ENCODE measurements around the gene ITPK1.

Gene ITPK1

GRCh38 chr14:92952481-92953298, 163.0 kb downstream of the ITPK1 start:
- H3K27me3 ChIP-seq (ENCODE audit: control insufficient read depth in 1 of 2, insufficient read depth in 2 of 2, low read length in 2 of 2): no peaks in the 10 kb centered on the region
- H3K9me3 ChIP-seq (ENCODE audit: low read length): no peaks in the 10 kb centered on the region
- H3K27ac ChIP-seq (ENCODE audit: low read depth, low read length): no peak overlapping the region
- no peak overlapping the region for H3K4me3 ChIP-seq (ENCODE audit: low read depth in 1 of 2, low read length in 2 of 2)
- peaks cover 52% of the 10 kb centered on the region for H3K36me3 ChIP-seq (ENCODE audit: insufficient read depth, low read length)
- peaks cover 15% of the 10 kb centered on the region for H3K4me1 ChIP-seq (ENCODE audit: insufficient read depth, low read length)
- no peak overlapping the region for H3K9ac ChIP-seq (ENCODE audit: low read length)

DNA sequence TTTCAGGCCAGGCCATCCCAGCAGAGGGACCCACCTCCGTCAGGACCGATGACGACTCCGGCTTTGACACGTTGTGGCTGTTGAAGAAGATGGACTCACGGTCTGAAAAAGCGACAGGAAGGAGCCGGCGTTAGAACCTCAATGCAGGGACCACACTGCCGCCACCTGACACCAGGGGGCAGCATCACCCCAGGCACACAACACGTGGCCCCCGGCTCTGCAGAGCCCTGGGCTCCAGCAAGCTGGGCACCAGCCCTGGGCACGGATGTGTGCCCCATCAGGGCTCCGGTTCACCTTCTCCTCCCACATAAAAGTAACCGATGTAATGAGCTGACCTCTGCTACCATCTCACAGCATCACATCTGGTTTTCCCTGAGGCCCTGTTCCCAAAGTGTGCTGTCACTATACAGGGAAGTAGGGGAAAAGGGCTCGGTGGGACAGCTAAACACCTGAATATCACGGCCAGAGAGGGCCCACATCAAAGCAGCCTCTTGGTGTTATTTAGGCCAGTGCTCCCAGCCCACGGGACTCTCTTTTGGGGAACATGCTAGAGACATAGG, 163.7 kb downstream of the ITPK1 start:
- no peak overlapping the region for H3K27ac ChIP-seq (ENCODE audit: low read depth, low read length)
- peaks cover 46% of the 10 kb centered on the region for H3K36me3 ChIP-seq (ENCODE audit: insufficient read depth, low read length)
- no peak overlapping the region for H3K9ac ChIP-seq (ENCODE audit: low read length)

GRCh38 chr14:92951261-92951660, 164.5 kb downstream of the ITPK1 start:
- Histone ChIP-seq H3K4me3 (ENCODE audit: low read depth in 1 of 2, low read length in 2 of 2) (no peak overlapping the region), H3K4me1 (ENCODE audit: insufficient read depth, low read length) (peaks cover 15% of the 10 kb centered on the region), H3K9ac (ENCODE audit: low read length) (no peak overlapping the region), H3K27me3 (ENCODE audit: control insufficient read depth in 1 of 2, insufficient read depth in 2 of 2, low read length in 2 of 2) (no peaks in the 10 kb centered on the region), H3K27ac (ENCODE audit: low read depth, low read length) (no peak overlapping the region), H3K9me3 (ENCODE audit: low read length) (no peaks in the 10 kb centered on the region), H3K36me3 (ENCODE audit: insufficient read depth, low read length) (peaks cover 40% of the 10 kb centered on the region)

More for the DNA sequence above, 163.7 kb downstream of the ITPK1 start:
- Histone ChIP-seq H3K27me3 (ENCODE audit: control insufficient read depth in 1 of 2, insufficient read depth in 2 of 2, low read length in 2 of 2) (no peaks in the 10 kb centered on the region), H3K4me3 (ENCODE audit: low read depth in 1 of 2, low read length in 2 of 2) (no peak overlapping the region), H3K4me1 (ENCODE audit: insufficient read depth, low read length) (peaks cover 15% of the 10 kb centered on the region), H3K9me3 (ENCODE audit: low read length) (no peaks in the 10 kb centered on the region)

- Histone ChIP-seq H3K4me3 (ENCODE audit: low read depth in 1 of 2, low read length in 2 of 2) (no peak overlapping the region), H3K27ac (ENCODE audit: low read depth, low read length) (no peak overlapping the region), H3K9ac (ENCODE audit: low read length) (no peak overlapping the region), H3K4me1 (ENCODE audit: insufficient read depth, low read length) (peaks cover 15% of the 10 kb centered on the region), H3K27me3 (ENCODE audit: control insufficient read depth in 1 of 2, insufficient read depth in 2 of 2, low read length in 2 of 2) (no peaks in the 10 kb centered on the region), H3K9me3 (ENCODE audit: low read length) (no peaks in the 10 kb centered on the region), H3K36me3 (ENCODE audit: insufficient read depth, low read length) (peaks cover 41% of the 10 kb centered on the region)
Observed at GRCh38 chr14:92950773-92951172, 165.0 kb downstream of the ITPK1 start.

- Histone ChIP-seq H3K27me3 (ENCODE audit: control insufficient read depth in 1 of 2, insufficient read depth in 2 of 2, low read length in 2 of 2) (no peaks in the 10 kb centered on the region), H3K36me3 (ENCODE audit: insufficient read depth, low read length) (peaks cover 41% of the 10 kb centered on the region), H3K9me3 (ENCODE audit: low read length) (no peaks in the 10 kb centered on the region), H3K4me3 (ENCODE audit: low read depth in 1 of 2, low read length in 2 of 2) (no peak overlapping the region), H3K4me1 (ENCODE audit: insufficient read depth, low read length) (peaks cover 15% of the 10 kb centered on the region), H3K9ac (ENCODE audit: low read length) (no peak overlapping the region), H3K27ac (ENCODE audit: low read depth, low read length) (no peak overlapping the region)
Observed at GRCh38 chr14:92950193-92950540, 165.6 kb downstream of the ITPK1 start.

DNA sequence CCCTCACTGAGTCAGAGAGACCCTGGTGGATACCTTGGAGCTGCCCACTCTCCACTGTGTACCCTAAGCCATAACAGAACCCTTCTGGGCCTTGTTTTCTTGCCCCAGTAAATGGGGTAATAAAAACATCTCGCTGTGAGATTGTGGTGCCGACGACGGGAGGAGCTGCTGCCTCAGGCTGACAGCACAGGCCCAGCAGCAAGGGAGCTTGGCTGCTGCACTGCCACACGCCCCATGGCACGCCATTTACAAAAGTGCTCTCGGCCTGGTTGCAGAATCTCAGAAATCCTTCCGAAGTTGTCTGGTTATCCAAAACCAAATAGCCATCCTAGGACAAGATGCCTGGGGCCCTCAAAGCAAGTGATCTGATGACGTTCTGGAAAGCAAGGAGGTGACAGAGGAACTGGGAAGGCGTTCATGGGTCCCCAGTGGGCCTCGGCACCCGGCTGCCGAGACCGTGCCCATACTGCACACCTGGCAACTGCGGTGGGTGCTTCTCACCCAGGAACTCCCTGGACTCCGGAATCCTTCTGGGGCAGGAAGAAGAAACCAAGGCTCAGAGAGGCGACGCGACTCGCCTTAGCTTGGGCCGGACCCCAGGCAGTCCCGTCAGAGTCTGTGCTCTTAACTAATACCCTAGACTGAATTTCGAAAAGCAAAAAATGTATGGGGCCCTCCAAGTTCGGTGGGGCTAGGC, 166.1 kb downstream of the ITPK1 start:
- H3K27me3 ChIP-seq (ENCODE audit: control insufficient read depth in 1 of 2, insufficient read depth in 2 of 2, low read length in 2 of 2): no peaks in the 10 kb centered on the region
- H3K9ac ChIP-seq (ENCODE audit: low read length): no peak overlapping the region
- H3K4me1 ChIP-seq (ENCODE audit: insufficient read depth, low read length): peaks cover 15% of the 10 kb centered on the region
- H3K9me3 ChIP-seq (ENCODE audit: low read length): no peaks in the 10 kb centered on the region
- H3K27ac ChIP-seq (ENCODE audit: low read depth, low read length): no peak overlapping the region
- no peak overlapping the region for H3K4me3 ChIP-seq (ENCODE audit: low read depth in 1 of 2, low read length in 2 of 2)
- H3K36me3 ChIP-seq (ENCODE audit: insufficient read depth, low read length): peaks cover 43% of the 10 kb centered on the region

- H3K4me3 ChIP-seq (ENCODE audit: low read depth in 1 of 2, low read length in 2 of 2): no peak overlapping the region
- H3K27ac ChIP-seq (ENCODE audit: low read depth, low read length): no peak overlapping the region
- H3K36me3 ChIP-seq (ENCODE audit: insufficient read depth, low read length): peaks cover 44% of the 10 kb centered on the region
- H3K27me3 ChIP-seq (ENCODE audit: control insufficient read depth in 1 of 2, insufficient read depth in 2 of 2, low read length in 2 of 2): no peaks in the 10 kb centered on the region
- H3K4me1 ChIP-seq (ENCODE audit: insufficient read depth, low read length): peaks cover 15% of the 10 kb centered on the region
- H3K9ac ChIP-seq (ENCODE audit: low read length): no peak overlapping the region
- no peaks in the 10 kb centered on the region for H3K9me3 ChIP-seq (ENCODE audit: low read length)
Observed at GRCh38 chr14:92948647-92949046, 167.1 kb downstream of the ITPK1 start.

DNA sequence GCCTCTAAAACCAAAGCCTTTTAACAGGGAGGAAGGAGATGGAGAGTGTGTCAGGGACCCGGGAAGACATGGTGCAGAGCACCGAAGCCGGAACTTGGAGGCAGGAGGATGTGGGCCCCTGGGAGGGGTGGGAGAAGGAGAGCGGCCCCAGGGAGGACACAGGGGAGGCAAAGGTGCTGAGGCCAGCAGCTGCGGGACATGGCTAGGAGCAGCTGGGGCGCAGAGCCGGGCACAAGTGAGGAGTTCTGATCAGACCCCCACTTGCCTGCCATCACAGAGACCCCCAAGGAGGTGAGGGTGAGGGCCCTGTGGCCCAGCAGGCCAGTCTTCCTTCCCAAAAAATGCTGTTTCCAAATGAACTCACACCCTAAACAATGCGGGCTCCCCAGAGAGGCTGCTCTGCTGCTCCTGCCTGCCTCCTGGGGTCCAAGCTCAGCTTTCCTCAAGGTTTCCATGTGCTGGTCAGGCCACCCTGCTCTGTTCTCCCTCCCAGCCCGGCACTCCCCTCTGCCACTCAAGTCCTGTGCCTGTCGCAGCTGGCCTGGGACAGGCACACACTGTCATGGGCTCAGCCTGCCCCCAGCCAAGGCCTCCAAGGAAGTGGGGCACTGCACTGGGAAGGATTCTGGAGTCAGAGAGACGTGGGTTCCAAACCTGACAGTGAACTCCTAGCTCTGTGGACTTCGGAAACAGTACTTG, 168.7 kb downstream of the ITPK1 start:
- Histone ChIP-seq H3K27me3 (ENCODE audit: control insufficient read depth in 1 of 2, insufficient read depth in 2 of 2, low read length in 2 of 2) (no peaks in the 10 kb centered on the region), H3K9ac (ENCODE audit: low read length) (no peak overlapping the region), H3K4me1 (ENCODE audit: insufficient read depth, low read length) (peaks cover 7% of the 10 kb centered on the region), H3K27ac (ENCODE audit: low read depth, low read length) (no peak overlapping the region), H3K36me3 (ENCODE audit: insufficient read depth, low read length) (peaks cover 44% of the 10 kb centered on the region), H3K9me3 (ENCODE audit: low read length) (no peaks in the 10 kb centered on the region), H3K4me3 (ENCODE audit: low read depth in 1 of 2, low read length in 2 of 2) (no peak overlapping the region)

GRCh38 chr14:92945959-92946846, 169.5 kb downstream of the ITPK1 start:
- no peak overlapping the region for H3K9ac ChIP-seq (ENCODE audit: low read length)
- no peaks in the 10 kb centered on the region for H3K9me3 ChIP-seq (ENCODE audit: low read length)
- H3K4me3 ChIP-seq (ENCODE audit: low read depth in 1 of 2, low read length in 2 of 2): no peak overlapping the region
- no peaks in the 10 kb centered on the region for H3K27me3 ChIP-seq (ENCODE audit: control insufficient read depth in 1 of 2, insufficient read depth in 2 of 2, low read length in 2 of 2)
- no peaks in the 10 kb centered on the region for H3K4me1 ChIP-seq (ENCODE audit: insufficient read depth, low read length)
- H3K36me3 ChIP-seq (ENCODE audit: insufficient read depth, low read length): peaks cover 40% of the 10 kb centered on the region
- no peak overlapping the region for H3K27ac ChIP-seq (ENCODE audit: low read depth, low read length)

- no peak overlapping the region for H3K27ac ChIP-seq (ENCODE audit: low read depth, low read length)
- H3K36me3 ChIP-seq (ENCODE audit: insufficient read depth, low read length): peaks cover 36% of the 10 kb centered on the region
- no peaks in the 10 kb centered on the region for H3K9me3 ChIP-seq (ENCODE audit: low read length)
- no peaks in the 10 kb centered on the region for H3K4me1 ChIP-seq (ENCODE audit: insufficient read depth, low read length)
- H3K27me3 ChIP-seq (ENCODE audit: control insufficient read depth in 1 of 2, insufficient read depth in 2 of 2, low read length in 2 of 2): no peaks in the 10 kb centered on the region
- no peak overlapping the region for H3K4me3 ChIP-seq (ENCODE audit: low read depth in 1 of 2, low read length in 2 of 2)
- H3K9ac ChIP-seq (ENCODE audit: low read length): no peak overlapping the region
Observed at GRCh38 chr14:92945544-92945943, 170.2 kb downstream of the ITPK1 start.

Measured in muscle layer of colon (tissue), 2 donors.